HCT116 (cell line): ENCODE measurements around the gene TMEM203.

Source experiments
- EGR1 ChIP-seq: IDR thresholded peaks from 2 replicates; pipeline ENCODE4 v1.6.1; 2012; ENCODE audit warnings: low read depth
- EZH2phosphoT487 ChIP-seq: fragments of 200-600 bp; IDR thresholded peaks from 2 replicates; pipeline ENCODE4 v1.6.1; 2018; ENCODE audit warnings: antibody characterized with exemption, borderline replicate concordance
- YY1 ChIP-seq: IDR thresholded peaks from 2 replicates; pipeline ENCODE4 v1.6.1; 2011; ENCODE audit warnings: low read length, low read depth, moderate library complexity, mild to moderate bottlenecking; ENCODE audit not compliant: insufficient replicate concordance; ENCODE audit errors: extremely low read depth
- TF ChIP-seq, protein P1 (sequence below), 3 experiments: fragments of 200-600 bp in 1 of 3; sonication (generic) in 1 of 3; IDR thresholded peaks in 2 of 3; conservative IDR thresholded peaks in 1 of 3; 2 replicates each; pipeline ENCODE4 v1.5.1; 2012 to 2017; ENCODE audit warnings: low read depth in 2 of 3, low read length in 2 of 3, antibody characterized with exemption in 1 of 3, borderline replicate concordance in 1 of 3, control low read depth in 1 of 3, mild to moderate bottlenecking in 1 of 3, mixed read lengths in 1 of 3, mixed run types in 1 of 3, moderate library complexity in 1 of 3; ENCODE audit not compliant: insufficient read depth in 1 of 3

DNA sequence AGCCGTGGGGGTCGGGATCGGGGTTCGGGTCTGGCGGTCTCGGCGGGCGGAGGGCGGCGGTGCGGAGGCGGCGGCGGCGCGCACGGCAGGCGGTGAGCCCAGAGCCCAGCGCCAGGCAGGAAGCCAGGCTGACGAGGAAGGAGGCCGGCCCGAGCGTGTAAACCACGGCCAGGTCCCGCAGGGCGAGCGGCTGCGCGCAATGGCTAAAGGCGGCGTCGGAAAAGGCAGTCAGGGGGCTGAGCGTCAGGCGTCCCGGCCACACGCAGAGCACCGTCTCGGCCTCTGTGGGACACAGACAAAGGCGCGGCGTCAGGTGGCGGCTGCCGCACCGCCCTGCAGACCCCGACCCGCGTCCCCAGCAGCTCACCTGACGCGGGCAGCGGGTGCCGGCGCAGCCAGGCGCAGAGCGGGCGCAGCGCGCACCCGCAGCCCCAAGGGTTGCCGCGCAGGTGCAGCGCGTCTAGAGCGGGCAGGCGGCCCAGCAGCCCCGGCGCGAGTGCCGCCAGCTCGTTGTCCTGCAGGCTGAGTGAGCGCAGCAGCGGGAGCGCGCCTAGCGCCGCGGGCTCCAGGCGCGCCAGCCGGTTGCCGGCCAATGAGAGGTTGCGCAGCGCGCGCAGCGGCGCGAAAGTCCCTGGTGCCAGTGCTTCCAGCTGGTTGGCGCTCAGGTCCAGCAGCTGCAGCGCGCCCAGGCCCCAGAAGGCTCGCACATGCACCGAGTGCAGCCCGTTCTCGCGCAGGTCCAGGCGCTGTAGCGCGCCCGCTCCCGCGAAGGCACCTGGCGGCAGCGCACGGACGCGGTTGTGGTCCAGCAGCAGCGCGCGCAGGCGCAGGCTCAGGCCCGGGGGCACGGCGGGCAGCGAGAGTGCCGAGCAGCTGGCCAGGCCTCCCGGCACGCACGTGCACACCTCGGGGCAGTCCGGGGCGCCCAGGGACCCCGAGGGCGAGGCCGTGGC lies 36.3 kb downstream of the TMEM203 start:
- TF ChIP-seq EGR1 = no peak
- TF ChIP-seq, protein P1, sequence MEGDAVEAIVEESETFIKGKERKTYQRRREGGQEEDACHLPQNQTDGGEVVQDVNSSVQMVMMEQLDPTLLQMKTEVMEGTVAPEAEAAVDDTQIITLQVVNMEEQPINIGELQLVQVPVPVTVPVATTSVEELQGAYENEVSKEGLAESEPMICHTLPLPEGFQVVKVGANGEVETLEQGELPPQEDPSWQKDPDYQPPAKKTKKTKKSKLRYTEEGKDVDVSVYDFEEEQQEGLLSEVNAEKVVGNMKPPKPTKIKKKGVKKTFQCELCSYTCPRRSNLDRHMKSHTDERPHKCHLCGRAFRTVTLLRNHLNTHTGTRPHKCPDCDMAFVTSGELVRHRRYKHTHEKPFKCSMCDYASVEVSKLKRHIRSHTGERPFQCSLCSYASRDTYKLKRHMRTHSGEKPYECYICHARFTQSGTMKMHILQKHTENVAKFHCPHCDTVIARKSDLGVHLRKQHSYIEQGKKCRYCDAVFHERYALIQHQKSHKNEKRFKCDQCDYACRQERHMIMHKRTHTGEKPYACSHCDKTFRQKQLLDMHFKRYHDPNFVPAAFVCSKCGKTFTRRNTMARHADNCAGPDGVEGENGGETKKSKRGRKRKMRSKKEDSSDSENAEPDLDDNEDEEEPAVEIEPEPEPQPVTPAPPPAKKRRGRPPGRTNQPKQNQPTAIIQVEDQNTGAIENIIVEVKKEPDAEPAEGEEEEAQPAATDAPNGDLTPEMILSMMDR (IDR thresholded peaks at IDR 0.05 in 2 of 3, conservative IDR thresholded peaks at IDR 0.05 in 1 of 3; ENCODE audit: borderline replicate concordance in 1 of 3, insufficient read depth in 1 of 3, low read depth in 2 of 3, low read length in 2 of 3) = no peak
- TF ChIP-seq YY1 = no peak
- no peak for TF ChIP-seq EZH2phosphoT487
